OCI-M2 (cell line): ENCODE measurements around the gene COL8A2.

ENCODE experiments used
- DNase-seq: peaks from one replicate; lab custom pipeline; 2025; ENCODE audit not compliant: unreplicated experiment; lab: John Stamatoyannopoulos, UW

COL8A2 gene

DNA sequence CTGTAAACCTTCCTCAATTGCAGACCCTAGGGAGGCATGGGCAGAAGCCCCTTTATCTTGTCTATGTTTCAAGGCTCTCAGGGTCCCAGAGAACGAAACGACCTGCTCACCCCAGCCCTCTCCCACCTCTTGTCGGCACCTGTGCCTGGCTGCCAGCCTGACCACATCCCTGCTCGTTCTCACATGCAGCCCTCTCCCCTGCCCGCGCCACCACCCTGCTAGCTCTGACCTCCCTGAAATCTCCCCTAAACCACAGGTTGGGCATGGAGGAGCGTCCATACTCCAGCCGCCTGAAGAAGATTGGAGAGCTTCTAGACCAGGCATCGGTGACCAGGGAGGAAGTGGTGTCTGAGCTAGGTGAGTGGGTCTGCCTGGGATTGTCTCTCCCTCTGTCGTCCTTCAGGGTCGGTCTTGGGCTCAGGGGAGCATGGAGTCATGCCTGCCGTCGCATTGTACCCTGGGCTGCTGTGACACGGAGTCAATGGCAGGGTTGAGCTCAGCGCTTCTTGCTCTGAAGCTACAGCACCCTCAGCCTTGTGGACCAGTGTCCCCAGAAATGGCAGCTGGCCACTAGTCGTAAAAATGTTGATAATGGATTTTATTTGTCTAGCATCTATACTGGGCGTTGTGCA is 32.7 kb downstream of the COL8A2 start:
- no peak for DNase-seq

DNA sequence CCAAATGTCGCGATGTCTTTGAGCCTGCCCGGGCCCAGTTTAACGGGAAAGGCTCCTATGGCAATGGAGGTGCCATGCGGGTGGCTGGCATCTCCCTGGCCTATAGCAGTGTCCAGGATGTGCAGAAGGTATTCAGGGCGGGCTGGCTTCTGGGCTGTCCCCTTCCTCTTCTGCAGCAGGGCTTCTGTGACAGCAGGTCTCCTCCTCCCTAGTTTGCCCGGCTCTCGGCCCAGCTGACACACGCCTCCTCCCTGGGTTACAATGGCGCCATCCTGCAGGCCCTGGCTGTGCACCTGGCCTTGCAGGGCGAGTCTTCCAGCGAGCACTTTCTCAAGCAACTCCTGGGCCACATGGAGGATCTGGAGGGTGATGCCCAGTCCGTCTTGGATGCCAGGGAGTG is 33.3 kb downstream of the COL8A2 start:
- DNase-seq, result no peak

DNA sequence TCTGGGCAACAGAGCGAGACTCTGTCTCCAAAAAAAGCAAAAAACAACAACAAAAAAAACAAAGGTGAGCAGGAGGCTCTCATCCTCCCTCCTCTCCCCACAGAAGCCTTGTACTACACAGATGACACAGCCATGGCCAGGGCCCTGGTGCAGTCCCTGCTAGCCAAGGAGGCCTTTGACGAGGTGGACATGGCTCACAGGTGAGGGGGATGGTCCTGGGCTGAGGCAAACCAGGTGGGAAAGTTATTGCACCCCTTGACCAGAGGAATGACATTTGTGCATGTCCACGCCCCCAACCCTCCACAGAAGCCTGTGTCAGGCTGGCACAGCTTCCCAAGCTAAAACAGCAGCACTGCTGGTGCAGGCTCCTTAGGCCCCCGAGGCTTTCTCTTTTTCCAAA is 33.9 kb downstream of the COL8A2 start:
- DNase-seq, result no peak

DNA sequence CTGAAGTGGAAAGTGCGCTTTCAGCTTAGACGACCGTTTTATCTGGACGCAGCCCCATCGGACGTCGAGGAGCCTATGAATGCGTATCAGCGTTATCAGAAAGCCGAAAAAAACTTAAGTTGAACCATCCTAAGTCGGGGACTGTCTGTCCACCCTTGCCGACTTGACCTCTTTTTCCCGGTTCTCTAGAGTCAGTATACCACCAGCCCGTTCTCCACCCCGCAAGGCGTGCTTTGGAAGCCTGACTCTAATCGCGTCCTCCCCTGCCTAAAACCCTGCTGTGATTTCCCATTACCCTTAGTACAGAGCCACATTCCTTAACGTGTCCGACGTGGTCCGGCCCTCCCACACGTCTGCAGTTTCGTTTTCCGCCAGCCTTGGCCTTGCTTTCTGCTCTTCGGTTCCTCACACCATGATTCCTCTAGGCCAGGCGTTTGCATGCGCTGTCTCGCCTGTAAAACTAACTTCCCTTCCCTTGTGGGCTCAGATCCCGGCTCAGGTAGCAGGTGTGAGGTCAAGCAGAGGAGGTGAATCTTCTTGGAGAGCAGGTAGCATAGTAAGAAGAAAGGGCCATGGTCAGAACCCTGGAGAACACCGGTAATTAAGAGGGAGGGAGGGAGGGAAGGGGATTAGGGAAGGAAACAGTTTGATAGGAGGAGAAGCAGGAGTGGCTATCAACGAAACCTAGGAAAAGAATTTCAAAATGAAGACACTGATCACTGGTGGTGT is 35.5 kb downstream of the COL8A2 start:
- DNase-seq, result no peak

- peak; percentile 19 for DNase-seq
Observed at GRCh38 chr1:36088577-36089392, 36.2 kb downstream of the COL8A2 start, which contains the start of gene ADPRS. Gene ADPRS, plus strand, starts transcription at chr1:36088892. Its CDS starts 13 bp downstream, at chr1:36088905.

GRCh38 chr1:36088265-36088576 is 36.8 kb downstream of the COL8A2 start:
- DNase-seq, result no peak

- DNase-seq, result no peak
Observed at GRCh38 chr1:36087233-36088123, 37.5 kb downstream of the COL8A2 start.

DNA sequence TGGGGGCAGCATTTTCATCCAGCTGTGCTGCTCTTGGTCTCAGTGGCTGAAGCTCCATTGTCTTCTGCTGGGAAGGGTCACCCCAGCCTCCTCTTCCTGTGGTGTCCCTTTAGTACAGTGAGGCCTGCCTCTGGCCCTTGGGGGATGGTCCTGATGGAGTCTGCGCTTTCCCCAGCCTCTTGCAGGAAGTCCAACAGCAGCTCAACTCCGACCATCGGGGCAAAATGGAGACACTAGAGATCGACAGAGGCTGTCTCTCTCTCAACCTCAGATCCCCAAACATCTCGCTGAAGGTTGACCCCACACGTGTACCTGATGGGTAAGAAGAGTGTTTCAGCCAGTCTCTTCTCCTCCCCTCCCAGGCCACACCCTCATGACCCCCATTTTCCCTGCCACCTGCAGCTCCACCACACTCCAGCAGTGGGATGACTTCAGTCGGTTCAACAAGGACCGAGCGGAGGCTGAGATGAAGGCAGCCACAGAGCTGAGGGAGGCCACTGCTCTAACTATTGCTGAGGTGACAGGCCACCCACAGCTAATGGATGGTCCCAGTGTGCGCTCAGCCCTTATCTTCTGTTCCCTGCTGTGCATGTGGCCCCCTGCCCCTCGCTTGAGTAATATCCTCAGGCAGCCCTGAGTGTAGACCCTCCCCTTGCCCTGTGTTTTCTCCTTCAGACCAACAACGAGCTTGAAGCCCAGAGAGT is 38.3 kb downstream of the COL8A2 start:
- DNase-seq, result no peak

GRCh38 chr1:36085686-36086526 is 39.1 kb downstream of the COL8A2 start:
- no peak for DNase-seq

DNA sequence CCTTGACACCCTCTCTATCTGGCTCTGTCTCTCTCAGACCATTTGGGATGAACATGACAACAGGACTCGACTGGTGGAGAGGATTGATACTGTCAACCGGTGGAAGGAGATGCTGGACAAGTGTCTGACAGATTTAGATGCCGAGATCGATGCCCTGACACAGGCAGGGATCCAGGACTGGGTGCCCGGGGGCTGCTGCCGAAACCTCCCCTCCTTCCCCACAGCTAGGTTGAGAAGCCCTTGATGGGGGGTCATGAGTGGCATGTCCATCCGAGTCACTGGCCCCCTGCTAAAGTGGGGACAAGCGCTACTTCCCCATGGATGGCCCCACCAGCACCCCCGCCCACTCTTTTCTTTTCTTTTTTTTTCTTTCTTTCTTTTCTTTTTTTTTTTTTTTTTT is 39.9 kb downstream of the COL8A2 start:
- no peak for DNase-seq

DNA sequence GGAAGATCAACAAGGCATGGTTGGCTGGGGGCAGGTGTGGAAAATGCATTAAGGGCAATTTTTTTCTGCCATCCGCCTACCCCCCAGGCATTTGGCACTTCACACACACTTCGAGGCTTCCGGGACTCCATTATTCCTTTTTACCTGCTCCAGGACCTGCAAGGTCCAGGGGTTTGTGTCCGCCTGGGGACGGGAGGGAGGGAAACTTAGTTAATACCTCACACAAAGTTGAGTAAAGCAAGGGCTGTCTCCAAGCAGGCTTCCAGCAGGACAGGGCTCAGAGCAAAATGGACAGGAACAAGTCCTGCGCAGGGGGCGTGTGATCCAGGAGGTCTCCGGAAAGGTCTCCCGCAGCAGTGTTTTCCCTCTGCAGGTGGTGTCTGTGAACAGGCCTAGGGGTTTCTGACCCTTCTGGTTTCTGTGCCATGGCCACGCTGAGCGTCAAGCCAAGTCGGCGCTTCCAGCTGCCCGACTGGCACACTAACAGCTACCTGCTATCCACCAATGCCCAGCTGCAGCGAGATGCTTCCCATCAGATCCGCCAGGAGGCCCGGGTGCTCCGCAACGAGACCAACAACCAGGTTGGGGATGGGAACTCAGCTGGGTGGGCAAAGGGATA is 40.4 kb downstream of the COL8A2 start:
- no peak for DNase-seq

- DNase-seq, result no peak
Observed at GRCh38 chr1:36083635-36084496, 41.2 kb downstream of the COL8A2 start, which contains the start of gene TEKT2. Gene TEKT2, plus strand, starts transcription at chr1:36084094. Its CDS starts 828 bp downstream, at chr1:36084922.

- no peak for DNase-seq
Observed at GRCh38 chr1:36083219-36083618, 41.8 kb downstream of the COL8A2 start.

- no peak for DNase-seq
Observed at GRCh38 chr1:36081926-36082485, 43.0 kb downstream of the COL8A2 start.

- DNase-seq, result no peak
Observed at GRCh38 chr1:36080801-36081200, 44.2 kb downstream of the COL8A2 start.

DNA sequence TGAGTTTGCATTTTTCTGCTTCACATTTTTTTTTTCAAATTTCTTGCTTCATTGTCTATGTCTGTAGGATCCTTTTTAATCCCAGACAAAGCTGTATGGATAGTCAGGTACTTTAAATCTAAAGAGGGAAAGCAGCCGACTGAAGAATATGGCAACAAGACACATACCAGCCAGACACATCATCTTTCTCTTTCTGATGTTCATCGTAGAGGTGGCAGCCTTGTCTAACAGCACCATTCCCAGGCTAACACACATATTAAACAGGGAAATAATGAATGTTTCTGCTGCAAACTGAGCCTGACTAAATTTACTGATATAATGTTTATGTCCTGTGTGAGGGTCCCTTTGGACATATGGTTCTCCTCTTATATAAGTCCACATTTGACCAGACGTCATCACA is 44.8 kb downstream of the COL8A2 start:
- no peak for DNase-seq

GRCh38 chr1:36076979-36077573 is 47.9 kb downstream of the COL8A2 start:
- no peak for DNase-seq
